GM18519 (cell line): Measurements from ENCODE around the gene SPATA45.
A peak's percentile ranks its signal among the peaks of the same experiment; 100 is the strongest.
"Not testable (repeated sequence)": the region's sequence is repeated elsewhere in the genome, so short reads cannot be mapped to it uniquely, and the experiment has no call there.

Experiments used
- ATAC-seq: cut with Tn5 transposase; IDR thresholded peaks from one replicate; pipeline ENCODE4 v1.9.1; 2021; ENCODE audit warnings: mild to moderate bottlenecking, moderate library complexity; ENCODE audit not compliant: unreplicated experiment, low FRiP score

SPATA45 gene

GRCh38 chr1:212847549-212847948 is at the start of gene SPATA45:
Gene SPATA45 (minus strand): TSS chr1:212847649. CDS start chr1:212836149, 11,500 bp downstream.
- no peak for ATAC-seq

GRCh38 chr1:212892108-212892507 is 44.7 kb upstream of the SPATA45 start:
- ATAC-seq = no peak

- ATAC-seq = no peak
Measured at GRCh38 chr1:212884592-212884991, 37.1 kb upstream of the SPATA45 start.

- no peak for ATAC-seq
Measured at GRCh38 chr1:212879947-212880690, 32.7 kb upstream of the SPATA45 start.

GRCh38 chr1:212878418-212878817 is 31.0 kb upstream of the SPATA45 start:
- ATAC-seq = no peak

GRCh38 chr1:212873518-212873917 is 26.1 kb upstream of the SPATA45 start:
- peak; percentile 69 for ATAC-seq

GRCh38 chr1:212871976-212872375 is 24.5 kb upstream of the SPATA45 start:
- ATAC-seq = no peak

GRCh38 chr1:212867192-212867591 is 19.7 kb upstream of the SPATA45 start:
- no peak for ATAC-seq

GRCh38 chr1:212864201-212864600 is 16.8 kb upstream of the SPATA45 start:
- no peak for ATAC-seq

GRCh38 chr1:212863345-212863744 is 15.9 kb upstream of the SPATA45 start:
- not testable (repeated sequence) for ATAC-seq

- no peak for ATAC-seq
Measured at GRCh38 chr1:212862111-212862690, 14.8 kb upstream of the SPATA45 start.

GRCh38 chr1:212860713-212861581 is 13.5 kb upstream of the SPATA45 start:
- no peak for ATAC-seq

GRCh38 chr1:212858461-212859265 is 11.2 kb upstream of the SPATA45 start:
- no peak for ATAC-seq

GRCh38 chr1:212857992-212858460 is 10.6 kb upstream of the SPATA45 start, which contains the start of gene FLVCR1:
Gene FLVCR1 (plus strand): TSS chr1:212858275. CDS start chr1:212858453, 178 bp downstream.
- ATAC-seq = peak; percentile 92

GRCh38 chr1:212856755-212857154 is 9.3 kb upstream of the SPATA45 start:
- no peak for ATAC-seq

GRCh38 chr1:212853658-212854057 is 6.2 kb upstream of the SPATA45 start:
- ATAC-seq = no peak

GRCh38 chr1:212852105-212852688 is 4.7 kb upstream of the SPATA45 start:
- ATAC-seq = no peak

- ATAC-seq = not testable (repeated sequence)
Measured at GRCh38 chr1:212844521-212844920, 2.9 kb downstream of the SPATA45 start.

- no peak for ATAC-seq
Measured at GRCh38 chr1:212838145-212838544, 9.3 kb downstream of the SPATA45 start.
